K562 (cell line): Measurements from ENCODE around the gene ABCE1. TPM values are rescaled to one million over a fixed set of nuclear protein-coding genes. Genes with fewer than 3 reads are reported as not detected.

ENCODE experiments used
- ATAC-seq: fragments of 200-7000 bp; cut with Tn5 transposase; 3 replicates; pipeline ENCODE4 v1.9.1; 2020; ENCODE audit warnings: moderate library complexity
- BruUV-seq: library from RNA; stranded (reverse); fragments of 400-500 nt; replicated peaks from 2 replicates; lab custom pipeline; 2021; lab: Mats Ljungman, UMichigan
- CTCF ChIA-PET: fragments of 300-600 bp; formaldehyde crosslinking; extraction: SDS; loops from one replicate; lab custom pipeline; 2021; ENCODE audit warnings: low intra/inter-chr PET ratio; lab: Yijun Ruan, JAX
- POLR2A ChIA-PET: fragments of 300-600, 350-650 bp; sonication (Branson Sonifier 250); formaldehyde crosslinking; extraction: SDS; loops from one replicate; lab custom pipeline; 2021; ENCODE audit warnings: antibody characterized with exemption, inconsistent platforms; lab: Yijun Ruan, JAX
- DNase-seq, 4 experiments: peaks; one replicate each; pipeline versions ENCODE4 v3.0.0 to v3.0.0-alpha.2; 2011 to 2018; ENCODE audit warnings: low spot score in 3 of 4, mixed read lengths in 3 of 4; ENCODE audit errors: extremely low read depth in 1 of 4
- FAIRE-seq: peaks from 2 replicates; lab custom pipeline; 2011; peaks lifted over from hg19 to GRCh38; lab: Jason Lieb, UNC
- H2AFZ ChIP-seq: 2 replicates; pipeline ENCODE4 v1.6.0; 2011; ENCODE audit warnings: low read depth, low read length, control low read depth, inconsistent platforms
- H3K27ac ChIP-seq: fragments of 200-600 bp; 3 replicates; pipeline ENCODE4 v1.8.0; 2011; ENCODE audit warnings: low read depth, mild to moderate bottlenecking, control low read depth, inconsistent platforms, low read length, moderate library complexity, mixed read lengths; ENCODE audit errors: extremely low read depth
- H3K27me3 ChIP-seq, 2 experiments: fragments of 300-600 bp in 1 of 2; 2 replicates in 1 of 2; 3 replicates in 1 of 2; pipeline versions ENCODE4 v1.6.0 to v1.8.0; 2011; ENCODE audit warnings: inconsistent platforms in 2 of 2, low read length in 2 of 2, mild to moderate bottlenecking in 1 of 2, mixed read lengths in 1 of 2, moderate library complexity in 1 of 2; ENCODE audit not compliant: control insufficient read depth in 2 of 2, insufficient read depth in 2 of 2
- H3K36me3 ChIP-seq: fragments of 300-600 bp; 3 replicates; pipeline ENCODE4 v1.8.0; 2011; ENCODE audit warnings: mild to moderate bottlenecking, low read length, inconsistent platforms; ENCODE audit not compliant: control insufficient read depth, insufficient read depth
- H3K4me1 ChIP-seq, 2 experiments: fragments of 200-600 bp in 1 of 2; replicated peaks in 1 of 2; 2 replicates in 1 of 2; 3 replicates in 1 of 2; pipeline versions ENCODE4 v1.5.1 to v1.8.0; 2011; ENCODE audit warnings: inconsistent platforms in 2 of 2, low read length in 2 of 2, mild to moderate bottlenecking in 1 of 2, mixed read lengths in 1 of 2, moderate library complexity in 1 of 2; ENCODE audit not compliant: control insufficient read depth in 2 of 2, insufficient read depth in 2 of 2
- H3K4me2 ChIP-seq: 2 replicates; pipeline ENCODE4 v1.6.1; 2011; ENCODE audit warnings: low read length, control low read depth, inconsistent platforms, mixed read lengths; ENCODE audit not compliant: insufficient read depth
- H3K4me3 ChIP-seq: fragments of 200-600 bp; sonication (generic), shearing (Covaris generic); 2 replicates; pipeline ENCODE4 v1.5.1; 2016; ENCODE audit warnings: control low read depth, inconsistent platforms
- H3K79me2 ChIP-seq: fragments of 200-600 bp; 3 replicates; pipeline ENCODE4 v1.8.0; 2011; ENCODE audit warnings: low read length, inconsistent platforms; ENCODE audit not compliant: control insufficient read depth, insufficient read depth
- H3K9ac ChIP-seq, 2 experiments: 2 replicates each; pipeline versions ENCODE4 v1.6.0 to v1.6.1; 2011; ENCODE audit warnings: low read depth in 2 of 2, low read length in 2 of 2, control low read depth in 1 of 2, inconsistent platforms in 1 of 2, mild to moderate bottlenecking in 1 of 2, mixed read lengths in 1 of 2; ENCODE audit not compliant: insufficient read depth in 1 of 2
- H3K9me1 ChIP-seq: one replicate; pipeline ENCODE4 v1.6.0; 2011; ENCODE audit warnings: inconsistent platforms, mild to moderate bottlenecking, low read length, moderate library complexity; ENCODE audit not compliant: control insufficient read depth, insufficient read depth
- H3K9me3 ChIP-seq: replicated peaks from 2 replicates; pipeline ENCODE4 v1.5.1; 2011; ENCODE audit warnings: low read depth, low read length, inconsistent platforms; ENCODE audit not compliant: control insufficient read depth, insufficient read depth
- H4K20me1 ChIP-seq: replicated peaks from 2 replicates; pipeline ENCODE4 v1.6.1; 2011; ENCODE audit warnings: low read length, inconsistent platforms, mixed read lengths; ENCODE audit not compliant: control insufficient read depth, insufficient read depth
- CBFA2T2 ChIP-seq: fragments of 450-650 bp; conservative IDR thresholded peaks from 2 replicates; pipeline ENCODE4 v1.6.1; 2017; ENCODE audit warnings: mild to moderate bottlenecking
- FOXP1 ChIP-seq: sonication (generic); formaldehyde crosslinking; IDR thresholded peaks from 2 replicates; pipeline ENCODE4 v1.8.0; 2022; ENCODE audit warnings: mild to moderate bottlenecking, missing genetic modification reagents
- ZFP1 ChIP-seq: fragments of 450-650 bp; formaldehyde crosslinking; IDR thresholded peaks from 2 replicates; pipeline ENCODE4 v1.4.0; 2020; ENCODE audit warnings: mild to moderate bottlenecking, mixed read lengths
- ZNF184 ChIP-seq: sonication (generic); formaldehyde crosslinking; IDR thresholded peaks from 2 replicates; pipeline ENCODE4 v1.5.0; 2020; ENCODE audit warnings: missing genetic modification reagents
- ZNF668 ChIP-seq: fragments of 250-450 bp; sonication (Bioruptor Pico); IDR thresholded peaks from 2 replicates; pipeline ENCODE4 v1.8.0; 2022; ENCODE audit warnings: mild to moderate bottlenecking, inconsistent platforms
- ZNF778 ChIP-seq: fragments of 450-650 bp; formaldehyde crosslinking; IDR thresholded peaks from 2 replicates; pipeline ENCODE4 v1.4.0; 2020; ENCODE audit warnings: mild to moderate bottlenecking, moderate library complexity
- WGBS: fragments of 100-300 bp; shearing (Covaris generic); methylation state at CpG from one replicate; pipeline ENCODE4 v1.1.6; 2016; ENCODE audit warnings: low coverage, mixed read lengths; ENCODE audit not compliant: insufficient coverage; ENCODE audit errors: missing lambda C conversion rate; 5-methylcytosine and 5-hydroxymethylcytosine counted together
- in situ Hi-C: fragments of 300-500 bp; cut with MboI; formaldehyde crosslinking; loops from 4 replicates; pipeline ENCODE4 v1.15.0; 2018; ENCODE audit warnings: inconsistent platforms, mixed read lengths
- intact Hi-C: fragments of 100-400 bp; cut with micrococcal nuclease; formaldehyde crosslinking; loops from 2 replicates; pipeline ENCODE4 v1.14.2; 2022
- polyA plus RNA-seq, 8 experiments: library from polyadenylated mRNA; depleted of rRNA in 4 of 8; stranded (reverse) in 5 of 8; unstranded in 3 of 8; fragments of >200 nt; fragmentation: Nextera tagmentation in 2 of 8; fragmentation: Illumina TruSeq in 1 of 8; extraction: Ambion mirVana in 2 of 8; extraction: Trizol in 1 of 8; gene quantifications; 2 replicates each; pipeline versions ENCODE4 v1.2.1 to v1.2.3, GENCODE V29; 2011 to 2014; ENCODE audit warnings: inconsistent platforms in 1 of 8, missing spikeins in 1 of 8
- total RNA-seq, 7 experiments: library from RNA; depleted of rRNA in 6 of 7; stranded (reverse); fragments of >200 nt in 6 of 7; fragmentation: Illumina TruSeq in 2 of 7; extraction: Trizol in 2 of 7; gene quantifications; 2 replicates each; pipeline versions ENCODE4 v1.2.1 to v1.2.3, GENCODE V29; 2011 to 2021; ENCODE audit warnings: low replicate concordance in 1 of 7
- TF ChIP-seq, protein P1 (sequence below): fragments of 450-650 bp; IDR thresholded peaks from 2 replicates; pipeline ENCODE4 v1.7.1; 2018; ENCODE audit warnings: mild to moderate bottlenecking, low read depth; ENCODE audit not compliant: partially characterized antibody
- TF ChIP-seq, protein P2 (sequence below), 3 experiments: fragments of 200-800 bp in 1 of 3; fragments of 250-450 bp in 1 of 3; fragments of 450-650 bp in 1 of 3; sonication (Bioruptor Pico) in 1 of 3; sonication (Bioruptor generic) in 1 of 3; formaldehyde crosslinking in 1 of 3; IDR thresholded peaks; 2 replicates each; pipeline versions ENCODE4 v1.6.1 to v1.8.0; 2016 to 2022; ENCODE audit warnings: mild to moderate bottlenecking in 2 of 3, missing genetic modification characterization in 2 of 3, missing compliant biosample characterization in 1 of 3, moderate library complexity in 1 of 3
- TF ChIP-seq, protein P3 (sequence below), 2 experiments: fragments of 250-450 bp in 1 of 2; fragments of 450-650 bp in 1 of 2; sonication (Bioruptor Pico) in 1 of 2; IDR thresholded peaks; 2 replicates each; pipeline versions ENCODE4 v1.6.1 to v1.8.0; 2016 to 2021; ENCODE audit warnings: mild to moderate bottlenecking in 2 of 2, moderate library complexity in 2 of 2, missing compliant biosample characterization in 1 of 2, missing genetic modification characterization in 1 of 2

Gene ABCE1
- total and polyA plus RNA-seq, 9 of the 15 experiments (the other 6 are each of a cell fraction or from before 2014, with no cell fraction given): 134 to 256 (median 169) TPM

DNA sequence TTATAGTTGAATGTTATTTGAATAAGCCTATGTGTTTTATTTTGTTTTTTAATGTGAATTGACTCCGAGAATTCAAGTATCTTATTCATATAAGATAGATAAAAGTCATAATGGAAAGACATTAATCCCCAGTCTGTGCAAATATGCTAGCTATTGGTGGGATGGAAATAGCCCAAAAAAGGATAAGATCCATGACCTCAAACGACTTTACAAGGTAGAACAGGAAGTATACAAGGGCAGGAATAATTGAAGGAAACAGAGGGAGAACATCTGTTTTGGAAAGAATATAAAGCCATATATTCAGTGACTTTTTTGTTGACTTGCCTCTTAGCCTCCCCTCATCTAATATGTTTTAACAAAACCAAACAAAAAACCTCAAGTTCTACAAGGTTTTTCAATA lies 9.0 kb downstream of the ABCE1 start:
- Histone ChIP-seq H3K79me2 (peaks cover 43% of the 10 kb centered on the region), H3K9ac (no peak overlapping the region), H3K4me1 (peaks cover 2 to 6% of the 10 kb centered on the region in 2 experiments; a peak in 3 of 5 replicates), H3K4me2 (no peak overlapping the region), H3K4me3 (no peak overlapping the region), H3K36me3 (peaks cover 95% of the 10 kb centered on the region), H3K27ac (no peak overlapping the region), H3K9me3 (no peaks in the 10 kb centered on the region), H4K20me1 (peaks cover 3% of the 10 kb centered on the region; the same call in 1 of the 2 replicates), H3K27me3 (no peaks in the 10 kb centered on the region), H3K9me1 (no peaks in the 10 kb centered on the region), H2AFZ (no peak overlapping the region)
- ATAC-seq (no peak), DNase-seq (no peak), FAIRE-seq (no peak)
- no TSS peak for BruUV-seq
- ChIA-PET CTCF (no interaction called here), POLR2A (no interaction called here)
- no peak for TF ChIP-seq ZNF778
- intact Hi-C loops: no loop called here
- in situ Hi-C loops: no loop called here
- WGBS: 59% methylated on average over 2 of the region's 2 CpGs

DNA sequence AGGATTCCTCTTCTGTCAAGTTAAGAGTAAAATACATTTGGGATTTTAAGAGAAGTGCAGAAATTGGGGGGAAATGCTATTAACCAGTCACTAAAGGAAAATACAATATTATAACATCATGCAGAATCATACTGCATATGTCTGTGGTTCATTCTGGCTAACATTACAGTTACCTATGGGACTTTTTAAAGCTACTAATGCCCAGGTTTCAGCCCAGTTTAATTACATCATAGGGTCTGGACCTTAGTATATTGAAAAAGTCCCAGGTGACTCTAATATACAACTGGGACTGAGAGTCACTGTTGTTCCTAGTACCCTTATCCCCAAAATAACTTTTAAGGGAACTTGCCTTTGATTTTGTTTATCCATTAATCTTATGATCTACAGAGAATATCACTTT lies 10.0 kb downstream of the ABCE1 start:
- peaks cover 33% of the 10 kb centered on the region for H3K79me2 ChIP-seq
- POLR2A ChIA-PET: no interaction called here
- in situ Hi-C loops: no loop called here
- TF ChIP-seq, protein P1, sequence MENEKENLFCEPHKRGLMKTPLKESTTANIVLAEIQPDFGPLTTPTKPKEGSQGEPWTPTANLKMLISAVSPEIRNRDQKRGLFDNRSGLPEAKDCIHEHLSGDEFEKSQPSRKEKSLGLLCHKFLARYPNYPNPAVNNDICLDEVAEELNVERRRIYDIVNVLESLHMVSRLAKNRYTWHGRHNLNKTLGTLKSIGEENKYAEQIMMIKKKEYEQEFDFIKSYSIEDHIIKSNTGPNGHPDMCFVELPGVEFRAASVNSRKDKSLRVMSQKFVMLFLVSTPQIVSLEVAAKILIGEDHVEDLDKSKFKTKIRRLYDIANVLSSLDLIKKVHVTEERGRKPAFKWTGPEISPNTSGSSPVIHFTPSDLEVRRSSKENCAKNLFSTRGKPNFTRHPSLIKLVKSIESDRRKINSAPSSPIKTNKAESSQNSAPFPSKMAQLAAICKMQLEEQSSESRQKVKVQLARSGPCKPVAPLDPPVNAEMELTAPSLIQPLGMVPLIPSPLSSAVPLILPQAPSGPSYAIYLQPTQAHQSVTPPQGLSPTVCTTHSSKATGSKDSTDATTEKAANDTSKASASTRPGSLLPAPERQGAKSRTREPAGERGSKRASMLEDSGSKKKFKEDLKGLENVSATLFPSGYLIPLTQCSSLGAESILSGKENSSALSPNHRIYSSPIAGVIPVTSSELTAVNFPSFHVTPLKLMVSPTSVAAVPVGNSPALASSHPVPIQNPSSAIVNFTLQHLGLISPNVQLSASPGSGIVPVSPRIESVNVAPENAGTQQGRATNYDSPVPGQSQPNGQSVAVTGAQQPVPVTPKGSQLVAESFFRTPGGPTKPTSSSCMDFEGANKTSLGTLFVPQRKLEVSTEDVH: no peak
- TF ChIP-seq FOXP1 (CRISPR knock-in tag): no peak
- TF ChIP-seq, protein P2, sequence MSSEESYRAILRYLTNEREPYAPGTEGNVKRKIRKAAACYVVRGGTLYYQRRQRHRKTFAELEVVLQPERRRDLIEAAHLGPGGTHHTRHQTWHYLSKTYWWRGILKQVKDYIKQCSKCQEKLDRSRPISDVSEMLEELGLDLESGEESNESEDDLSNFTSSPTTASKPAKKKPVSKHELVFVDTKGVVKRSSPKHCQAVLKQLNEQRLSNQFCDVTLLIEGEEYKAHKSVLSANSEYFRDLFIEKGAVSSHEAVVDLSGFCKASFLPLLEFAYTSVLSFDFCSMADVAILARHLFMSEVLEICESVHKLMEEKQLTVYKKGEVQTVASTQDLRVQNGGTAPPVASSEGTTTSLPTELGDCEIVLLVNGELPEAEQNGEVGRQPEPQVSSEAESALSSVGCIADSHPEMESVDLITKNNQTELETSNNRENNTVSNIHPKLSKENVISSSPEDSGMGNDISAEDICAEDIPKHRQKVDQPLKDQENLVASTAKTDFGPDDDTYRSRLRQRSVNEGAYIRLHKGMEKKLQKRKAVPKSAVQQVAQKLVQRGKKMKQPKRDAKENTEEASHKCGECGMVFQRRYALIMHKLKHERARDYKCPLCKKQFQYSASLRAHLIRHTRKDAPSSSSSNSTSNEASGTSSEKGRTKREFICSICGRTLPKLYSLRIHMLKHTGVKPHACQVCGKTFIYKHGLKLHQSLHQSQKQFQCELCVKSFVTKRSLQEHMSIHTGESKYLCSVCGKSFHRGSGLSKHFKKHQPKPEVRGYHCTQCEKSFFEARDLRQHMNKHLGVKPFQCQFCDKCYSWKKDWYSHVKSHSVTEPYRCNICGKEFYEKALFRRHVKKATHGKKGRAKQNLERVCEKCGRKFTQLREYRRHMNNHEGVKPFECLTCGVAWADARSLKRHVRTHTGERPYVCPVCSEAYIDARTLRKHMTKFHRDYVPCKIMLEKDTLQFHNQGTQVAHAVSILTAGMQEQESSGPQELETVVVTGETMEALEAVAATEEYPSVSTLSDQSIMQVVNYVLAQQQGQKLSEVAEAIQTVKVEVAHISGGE (CRISPR knock-in tag; IDR thresholded peaks at IDR 0.05): no peak
- TF ChIP-seq ZFP1 (CRISPR knock-in tag): no peak
- no peak for TF ChIP-seq ZNF184
- TF ChIP-seq CBFA2T2: no peak
- TF ChIP-seq, protein P3, sequence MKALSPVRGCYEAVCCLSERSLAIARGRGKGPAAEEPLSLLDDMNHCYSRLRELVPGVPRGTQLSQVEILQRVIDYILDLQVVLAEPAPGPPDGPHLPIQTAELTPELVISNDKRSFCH (CRISPR knock-in tag; IDR thresholded peaks at IDR 0.05): no peak
- TF ChIP-seq, protein P3 (tag; IDR thresholded peaks at IDR 0.05): no peak
- no peak for TF ChIP-seq ZNF668 (CRISPR knock-in tag)

More for the DNA sequence above, 10.0 kb downstream of the ABCE1 start:
- H3K9ac ChIP-seq: no peak overlapping the region
- no peak overlapping the region for H3K4me3 ChIP-seq
- H3K4me2 ChIP-seq: no peak overlapping the region
- no peaks in the 10 kb centered on the region for H3K4me1 ChIP-seq
- H3K27me3 ChIP-seq: no peaks in the 10 kb centered on the region
- no TSS peak for BruUV-seq
- FAIRE-seq: no peak
- no peaks in the 10 kb centered on the region for H3K9me3 ChIP-seq
- H2AFZ ChIP-seq: no peak overlapping the region
- intact Hi-C loops: no loop called here
- no peaks in the 10 kb centered on the region; the same call in 1 of the 2 replicates for H4K20me1 ChIP-seq
- CTCF ChIA-PET: no interaction called here
- no peaks in the 10 kb centered on the region for H3K9me1 ChIP-seq
- no peak for DNase-seq
- peaks cover 95% of the 10 kb centered on the region for H3K36me3 ChIP-seq
- no peak for ATAC-seq
- H3K27ac ChIP-seq: no peak overlapping the region
